WTC11 (cell line): ENCODE results near the gene CGGBP1. TPM values are rescaled to one million over a fixed set of nuclear protein-coding genes. Genes with fewer than 3 reads are reported as not detected.

Experiments used
- ATAC-seq: fragments of 200-7000 bp; cut with Tn5 transposase; 2 replicates; pipeline ENCODE4 v1.10.0; 2021; ENCODE audit warnings: mild to moderate bottlenecking, moderate library complexity
- CTCF ChIA-PET: fragments of 300-600 bp; sonication (Branson Sonifier 250); formaldehyde crosslinking; loops from one replicate; lab custom pipeline; 2021; ENCODE audit warnings: antibody characterized with exemption; lab: Charles Lee
- POLR2A ChIA-PET: fragments of 350-600 bp; sonication (Branson Sonifier 250); formaldehyde crosslinking; loops from one replicate; lab custom pipeline; 2021; ENCODE audit warnings: antibody characterized with exemption; lab: Charles Lee
- DNase-seq: peaks from one replicate; pipeline ENCODE4 v3.0.0; 2021; ENCODE audit warnings: low spot score
- H3K27ac Mint-ChIP-seq: 2 replicates; pipeline ENCODE4 v1.8.0; 2021; ENCODE audit warnings: mixed read lengths
- H3K27me3 Mint-ChIP-seq: 2 replicates; pipeline ENCODE4 v1.8.0; 2021; ENCODE audit warnings: low read depth, mild to moderate bottlenecking, moderate library complexity, mixed read lengths
- H3K36me3 Mint-ChIP-seq: 2 replicates; pipeline ENCODE4 v1.8.0; 2021; ENCODE audit warnings: mixed read lengths
- H3K4me1 Mint-ChIP-seq: 2 replicates; pipeline ENCODE4 v1.8.0; 2022; ENCODE audit warnings: mixed read lengths
- H3K4me3 Mint-ChIP-seq: 2 replicates; pipeline ENCODE4 v1.8.0; 2021; ENCODE audit warnings: mild to moderate bottlenecking, moderate library complexity, mixed read lengths
- H3K9me3 Mint-ChIP-seq: 2 replicates; pipeline ENCODE4 v1.8.0; 2021; ENCODE audit warnings: mixed read lengths
- CBFB ChIP-seq: sonication (generic); formaldehyde crosslinking; IDR thresholded peaks from 2 replicates; pipeline ENCODE4 v1.8.1; 2022; ENCODE audit warnings: mild to moderate bottlenecking, low read depth, missing genetic modification reagents
- CREM ChIP-seq: sonication (generic); formaldehyde crosslinking; IDR thresholded peaks from 2 replicates; pipeline ENCODE4 v1.8.1; 2022; ENCODE audit warnings: mild to moderate bottlenecking, missing genetic modification reagents, moderate library complexity
- EMX1 ChIP-seq: fragments of 250-450 bp; sonication (Bioruptor Pico); IDR thresholded peaks from 2 replicates; pipeline ENCODE4 v1.8.0; 2021; ENCODE audit warnings: mild to moderate bottlenecking
- ETV6 ChIP-seq: sonication (generic); formaldehyde crosslinking; IDR thresholded peaks from 2 replicates; pipeline ENCODE4 v1.8.1; 2022; ENCODE audit warnings: mild to moderate bottlenecking, missing genetic modification reagents
- JUN ChIP-seq: sonication (generic); formaldehyde crosslinking; IDR thresholded peaks from 2 replicates; pipeline ENCODE4 v1.8.0; 2023; ENCODE audit warnings: mild to moderate bottlenecking, missing genetic modification reagents
- MXD4 ChIP-seq: fragments of 250-450 bp; sonication (Bioruptor Pico); IDR thresholded peaks from 2 replicates; pipeline ENCODE4 v1.8.0; 2021; ENCODE audit warnings: mild to moderate bottlenecking, moderate library complexity, borderline replicate concordance
- MYBL2 ChIP-seq: sonication (generic); formaldehyde crosslinking; IDR thresholded peaks from 2 replicates; pipeline ENCODE4 v1.8.1; 2023; ENCODE audit warnings: mild to moderate bottlenecking, moderate library complexity, missing genetic modification reagents
- NFYB ChIP-seq: sonication (generic); formaldehyde crosslinking; conservative IDR thresholded peaks from 2 replicates; pipeline ENCODE4 v1.8.0; 2022; ENCODE audit warnings: low read depth, missing genetic modification reagents
- SP1 ChIP-seq: sonication (generic); formaldehyde crosslinking; conservative IDR thresholded peaks from 2 replicates; pipeline ENCODE4 v1.8.1; 2022; ENCODE audit warnings: missing genetic modification reagents
- TP53 ChIP-seq: sonication (generic); formaldehyde crosslinking; IDR thresholded peaks from 2 replicates; pipeline ENCODE4 v1.8.1; 2023; ENCODE audit warnings: mild to moderate bottlenecking, missing genetic modification reagents
- ZNF138 ChIP-seq: sonication (generic); formaldehyde crosslinking; conservative IDR thresholded peaks from 2 replicates; pipeline ENCODE4 v1.8.1; 2022; ENCODE audit warnings: mild to moderate bottlenecking, moderate library complexity, missing genetic modification reagents
- ZNF416 ChIP-seq: fragments of 250-450 bp; sonication (Bioruptor Pico); IDR thresholded peaks from 2 replicates; pipeline ENCODE4 v1.9.0; 2021; ENCODE audit warnings: mild to moderate bottlenecking, inconsistent platforms
- total RNA-seq: library from RNA; stranded (reverse); gene quantifications from 3 replicates; pipeline ENCODE4 v1.2.3, GENCODE V29; 2021
- TF ChIP-seq, protein P1 (sequence below): sonication (generic); formaldehyde crosslinking; conservative IDR thresholded peaks from 2 replicates; pipeline ENCODE4 v1.8.1; 2023; ENCODE audit warnings: mild to moderate bottlenecking, low read depth, missing genetic modification reagents, moderate library complexity
- TF ChIP-seq, protein P2 (sequence below): fragments of 250-450 bp; sonication (Bioruptor Pico); conservative IDR thresholded peaks from 2 replicates; pipeline ENCODE4 v1.9.0; 2021; ENCODE audit warnings: mild to moderate bottlenecking
- TF ChIP-seq, protein P3 (sequence below): sonication (generic); formaldehyde crosslinking; IDR thresholded peaks from 2 replicates; pipeline ENCODE4 v1.8.0; 2022; ENCODE audit warnings: mild to moderate bottlenecking, missing genetic modification reagents
- TF ChIP-seq, protein P4 (sequence below): sonication (generic); formaldehyde crosslinking; IDR thresholded peaks from 2 replicates; pipeline ENCODE4 v1.8.0; 2022; ENCODE audit warnings: mild to moderate bottlenecking, missing genetic modification reagents
- TF ChIP-seq, protein P5 (sequence below): sonication (generic); formaldehyde crosslinking; IDR thresholded peaks from 2 replicates; pipeline ENCODE4 v1.8.0; 2023; ENCODE audit warnings: missing genetic modification reagents
- TF ChIP-seq, protein P6 (sequence below): sonication (generic); formaldehyde crosslinking; IDR thresholded peaks from 2 replicates; pipeline ENCODE4 v1.8.1; 2023; ENCODE audit warnings: mild to moderate bottlenecking, missing genetic modification reagents
- TF ChIP-seq, protein P7 (sequence below): sonication (generic); formaldehyde crosslinking; IDR thresholded peaks from 2 replicates; pipeline ENCODE4 v1.8.1; 2023; ENCODE audit warnings: mild to moderate bottlenecking, moderate library complexity, missing genetic modification reagents

CGGBP1 gene
- total RNA-seq, 1 experiment from 2014 or later, result 57.6 TPM

DNA sequence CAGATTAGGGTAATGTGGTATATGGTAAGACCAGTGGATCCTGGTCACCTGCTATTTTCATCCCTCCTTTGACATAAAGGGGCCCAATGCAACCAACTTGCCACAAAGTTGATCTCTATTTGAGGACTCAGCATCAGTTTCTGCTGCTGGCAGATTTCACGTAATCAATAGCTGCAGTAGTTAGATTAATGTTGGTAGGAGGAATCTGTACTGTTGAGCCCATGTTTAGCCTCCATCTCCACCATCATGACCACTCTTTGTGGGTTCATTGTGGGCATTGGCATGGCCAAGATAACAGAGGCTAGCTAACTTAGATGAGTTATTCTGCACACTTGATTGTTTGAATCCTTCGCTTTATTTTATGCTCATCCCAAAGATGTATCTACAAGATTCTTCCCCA lies 29.9 kb downstream of the CGGBP1 start (continued):
- TF ChIP-seq, protein P1, sequence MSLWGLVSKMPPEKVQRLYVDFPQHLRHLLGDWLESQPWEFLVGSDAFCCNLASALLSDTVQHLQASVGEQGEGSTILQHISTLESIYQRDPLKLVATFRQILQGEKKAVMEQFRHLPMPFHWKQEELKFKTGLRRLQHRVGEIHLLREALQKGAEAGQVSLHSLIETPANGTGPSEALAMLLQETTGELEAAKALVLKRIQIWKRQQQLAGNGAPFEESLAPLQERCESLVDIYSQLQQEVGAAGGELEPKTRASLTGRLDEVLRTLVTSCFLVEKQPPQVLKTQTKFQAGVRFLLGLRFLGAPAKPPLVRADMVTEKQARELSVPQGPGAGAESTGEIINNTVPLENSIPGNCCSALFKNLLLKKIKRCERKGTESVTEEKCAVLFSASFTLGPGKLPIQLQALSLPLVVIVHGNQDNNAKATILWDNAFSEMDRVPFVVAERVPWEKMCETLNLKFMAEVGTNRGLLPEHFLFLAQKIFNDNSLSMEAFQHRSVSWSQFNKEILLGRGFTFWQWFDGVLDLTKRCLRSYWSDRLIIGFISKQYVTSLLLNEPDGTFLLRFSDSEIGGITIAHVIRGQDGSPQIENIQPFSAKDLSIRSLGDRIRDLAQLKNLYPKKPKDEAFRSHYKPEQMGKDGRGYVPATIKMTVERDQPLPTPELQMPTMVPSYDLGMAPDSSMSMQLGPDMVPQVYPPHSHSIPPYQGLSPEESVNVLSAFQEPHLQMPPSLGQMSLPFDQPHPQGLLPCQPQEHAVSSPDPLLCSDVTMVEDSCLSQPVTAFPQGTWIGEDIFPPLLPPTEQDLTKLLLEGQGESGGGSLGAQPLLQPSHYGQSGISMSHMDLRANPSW (CRISPR knock-in tag), result no peak
- TF ChIP-seq MXD4 (CRISPR knock-in tag), result no peak
- no peak for TF ChIP-seq TP53 (CRISPR knock-in tag)

DNA sequence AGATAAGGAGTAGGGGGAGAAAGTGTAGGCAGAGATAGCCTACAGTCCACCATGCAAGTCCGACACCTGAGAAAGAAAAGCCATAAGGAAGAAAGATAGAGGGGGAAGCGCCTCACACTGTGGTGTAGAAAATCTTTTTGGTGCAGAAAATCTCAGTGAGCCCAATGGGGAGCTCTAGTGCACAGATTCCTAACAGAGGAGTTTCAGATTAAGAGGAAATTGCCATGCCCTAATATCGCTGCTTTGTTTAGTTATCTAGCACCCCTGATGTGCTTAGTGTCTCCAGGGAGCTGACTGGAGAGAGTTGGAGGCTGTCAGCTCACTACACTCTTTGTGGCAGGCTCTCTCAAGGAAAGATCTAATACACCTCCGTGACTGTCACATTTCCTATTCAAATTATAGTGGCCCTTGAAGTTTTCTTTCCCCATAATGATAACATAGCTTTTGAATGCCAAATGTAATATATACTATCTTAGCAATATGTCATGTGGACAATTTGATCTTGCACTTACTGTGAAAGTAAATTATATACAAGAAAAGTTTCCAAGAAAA lies 33.7 kb downstream of the CGGBP1 start:
- Mint-ChIP-seq H3K27ac (no peak overlapping the region), H3K4me1 (no peaks in the 10 kb centered on the region), H3K36me3 (peaks cover 3% of the 10 kb centered on the region; the same call in 1 of the 2 replicates), H3K4me3 (no peak overlapping the region), H3K9me3 (peaks cover 46% of the 10 kb centered on the region), H3K27me3 (no peaks in the 10 kb centered on the region)
- DNase-seq (no peak), ATAC-seq (no peak)
- ChIA-PET CTCF (no interaction called here), POLR2A (no interaction called here)
- TF ChIP-seq, protein P2, sequence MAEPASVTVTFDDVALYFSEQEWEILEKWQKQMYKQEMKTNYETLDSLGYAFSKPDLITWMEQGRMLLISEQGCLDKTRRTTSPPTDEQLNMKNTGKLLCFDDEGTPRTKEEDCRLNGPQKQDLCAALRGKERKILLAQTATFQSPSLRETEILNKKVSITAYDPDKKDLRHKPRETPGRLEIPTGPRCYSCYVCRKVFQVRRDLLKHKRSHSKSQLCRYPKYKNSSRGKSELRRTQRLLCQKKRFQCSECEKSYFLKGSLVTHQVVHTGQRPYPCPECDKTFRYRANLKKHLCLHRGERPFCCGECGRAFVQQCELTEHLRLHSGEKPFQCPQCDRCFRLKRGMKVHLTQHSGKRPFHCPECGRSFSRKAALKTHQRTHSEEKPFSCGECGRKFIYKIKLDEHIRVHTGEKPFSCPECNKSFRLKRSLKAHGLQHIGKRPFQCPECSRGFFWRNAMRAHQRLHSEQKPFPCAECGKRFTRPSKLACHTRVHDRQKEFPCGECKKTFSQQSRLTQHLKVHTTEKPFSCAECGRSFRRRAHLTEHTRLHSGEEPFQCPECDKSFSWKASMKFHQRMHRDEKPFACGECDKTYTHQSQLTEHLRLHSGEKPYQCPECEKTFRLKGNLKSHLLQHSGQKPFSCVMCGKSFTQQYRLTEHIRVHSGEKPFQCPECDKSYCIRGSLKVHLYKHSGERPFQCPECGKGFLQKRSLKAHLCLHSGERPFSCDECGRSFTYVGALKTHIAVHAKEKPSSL (CRISPR knock-in tag), result no peak
- TF ChIP-seq, protein P3, sequence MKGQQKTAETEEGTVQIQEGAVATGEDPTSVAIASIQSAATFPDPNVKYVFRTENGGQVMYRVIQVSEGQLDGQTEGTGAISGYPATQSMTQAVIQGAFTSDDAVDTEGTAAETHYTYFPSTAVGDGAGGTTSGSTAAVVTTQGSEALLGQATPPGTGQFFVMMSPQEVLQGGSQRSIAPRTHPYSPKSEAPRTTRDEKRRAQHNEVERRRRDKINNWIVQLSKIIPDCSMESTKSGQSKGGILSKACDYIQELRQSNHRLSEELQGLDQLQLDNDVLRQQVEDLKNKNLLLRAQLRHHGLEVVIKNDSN (CRISPR knock-in tag), result no peak
- TF ChIP-seq MXD4 (CRISPR knock-in tag) (no peak), NFYB (CRISPR knock-in tag) (no peak), ZNF416 (CRISPR knock-in tag) (no peak), ZNF138 (CRISPR knock-in tag) (no peak), MYBL2 (no peak), CBFB (CRISPR knock-in tag) (no peak), SP1 (no peak), JUN (CRISPR knock-in tag) (no peak), ETV6 (CRISPR knock-in tag) (no peak), TP53 (CRISPR knock-in tag) (no peak), EMX1 (CRISPR knock-in tag) (no peak), CREM (no peak)
- TF ChIP-seq, protein P4, sequence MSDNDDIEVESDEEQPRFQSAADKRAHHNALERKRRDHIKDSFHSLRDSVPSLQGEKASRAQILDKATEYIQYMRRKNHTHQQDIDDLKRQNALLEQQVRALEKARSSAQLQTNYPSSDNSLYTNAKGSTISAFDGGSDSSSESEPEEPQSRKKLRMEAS (CRISPR knock-in tag), result no peak
- TF ChIP-seq, protein P5, sequence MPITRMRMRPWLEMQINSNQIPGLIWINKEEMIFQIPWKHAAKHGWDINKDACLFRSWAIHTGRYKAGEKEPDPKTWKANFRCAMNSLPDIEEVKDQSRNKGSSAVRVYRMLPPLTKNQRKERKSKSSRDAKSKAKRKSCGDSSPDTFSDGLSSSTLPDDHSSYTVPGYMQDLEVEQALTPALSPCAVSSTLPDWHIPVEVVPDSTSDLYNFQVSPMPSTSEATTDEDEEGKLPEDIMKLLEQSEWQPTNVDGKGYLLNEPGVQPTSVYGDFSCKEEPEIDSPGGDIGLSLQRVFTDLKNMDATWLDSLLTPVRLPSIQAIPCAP (CRISPR knock-in tag), result no peak
- TF ChIP-seq, protein P6, sequence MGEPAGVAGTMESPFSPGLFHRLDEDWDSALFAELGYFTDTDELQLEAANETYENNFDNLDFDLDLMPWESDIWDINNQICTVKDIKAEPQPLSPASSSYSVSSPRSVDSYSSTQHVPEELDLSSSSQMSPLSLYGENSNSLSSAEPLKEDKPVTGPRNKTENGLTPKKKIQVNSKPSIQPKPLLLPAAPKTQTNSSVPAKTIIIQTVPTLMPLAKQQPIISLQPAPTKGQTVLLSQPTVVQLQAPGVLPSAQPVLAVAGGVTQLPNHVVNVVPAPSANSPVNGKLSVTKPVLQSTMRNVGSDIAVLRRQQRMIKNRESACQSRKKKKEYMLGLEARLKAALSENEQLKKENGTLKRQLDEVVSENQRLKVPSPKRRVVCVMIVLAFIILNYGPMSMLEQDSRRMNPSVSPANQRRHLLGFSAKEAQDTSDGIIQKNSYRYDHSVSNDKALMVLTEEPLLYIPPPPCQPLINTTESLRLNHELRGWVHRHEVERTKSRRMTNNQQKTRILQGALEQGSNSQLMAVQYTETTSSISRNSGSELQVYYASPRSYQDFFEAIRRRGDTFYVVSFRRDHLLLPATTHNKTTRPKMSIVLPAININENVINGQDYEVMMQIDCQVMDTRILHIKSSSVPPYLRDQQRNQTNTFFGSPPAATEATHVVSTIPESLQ (CRISPR knock-in tag), result no peak
- TF ChIP-seq, protein P7, sequence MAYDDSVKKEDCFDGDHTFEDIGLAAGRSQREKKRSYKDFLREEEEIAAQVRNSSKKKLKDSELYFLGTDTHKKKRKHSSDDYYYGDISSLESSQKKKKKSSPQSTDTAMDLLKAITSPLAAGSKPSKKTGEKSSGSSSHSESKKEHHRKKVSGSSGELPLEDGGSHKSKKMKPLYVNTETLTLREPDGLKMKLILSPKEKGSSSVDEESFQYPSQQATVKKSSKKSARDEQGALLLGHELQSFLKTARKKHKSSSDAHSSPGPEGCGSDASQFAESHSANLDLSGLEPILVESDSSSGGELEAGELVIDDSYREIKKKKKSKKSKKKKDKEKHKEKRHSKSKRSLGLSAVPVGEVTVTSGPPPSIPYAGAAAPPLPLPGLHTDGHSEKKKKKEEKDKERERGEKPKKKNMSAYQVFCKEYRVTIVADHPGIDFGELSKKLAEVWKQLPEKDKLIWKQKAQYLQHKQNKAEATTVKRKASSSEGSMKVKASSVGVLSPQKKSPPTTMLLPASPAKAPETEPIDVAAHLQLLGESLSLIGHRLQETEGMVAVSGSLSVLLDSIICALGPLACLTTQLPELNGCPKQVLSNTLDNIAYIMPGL, result no peak
